PC-9 (cell line): ENCODE measurements around the gene GALNT16.

Experiments
- EZH2 ChIP-seq: fragments of 200-600 bp; sonication (generic); IDR thresholded peaks from 2 replicates; pipeline ENCODE4 v1.8.0; 2017; ENCODE audit warnings: antibody characterized with exemption, low read depth
- TF ChIP-seq, protein P1 (sequence below): fragments of 200-600 bp; sonication (generic); conservative IDR thresholded peaks from 2 replicates; pipeline ENCODE4 v1.6.1; 2017; ENCODE audit warnings: mixed run types, antibody characterized with exemption, mild to moderate bottlenecking, moderate library complexity

DNA sequence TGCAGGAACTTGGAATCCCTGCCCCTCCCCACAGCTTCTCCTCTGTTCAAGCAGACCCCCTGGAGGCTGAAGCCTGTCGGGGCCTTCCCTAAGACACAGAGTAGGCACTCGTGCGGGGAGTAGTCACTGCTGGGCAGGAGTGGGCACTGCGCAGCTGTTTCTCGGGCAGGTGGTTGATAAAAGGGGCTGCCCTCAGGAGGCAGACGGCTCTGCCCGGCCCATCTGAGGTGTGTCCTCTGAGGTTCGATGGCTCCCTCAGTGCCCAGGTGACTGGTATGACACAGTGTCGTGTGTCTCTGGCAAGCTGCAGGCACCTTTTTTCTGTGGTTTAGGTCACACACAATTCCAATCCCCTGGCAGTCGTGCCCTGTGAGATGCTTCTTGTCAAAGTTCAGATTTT is 10.1 kb downstream of the GALNT16 start:
- TF ChIP-seq, protein P1, sequence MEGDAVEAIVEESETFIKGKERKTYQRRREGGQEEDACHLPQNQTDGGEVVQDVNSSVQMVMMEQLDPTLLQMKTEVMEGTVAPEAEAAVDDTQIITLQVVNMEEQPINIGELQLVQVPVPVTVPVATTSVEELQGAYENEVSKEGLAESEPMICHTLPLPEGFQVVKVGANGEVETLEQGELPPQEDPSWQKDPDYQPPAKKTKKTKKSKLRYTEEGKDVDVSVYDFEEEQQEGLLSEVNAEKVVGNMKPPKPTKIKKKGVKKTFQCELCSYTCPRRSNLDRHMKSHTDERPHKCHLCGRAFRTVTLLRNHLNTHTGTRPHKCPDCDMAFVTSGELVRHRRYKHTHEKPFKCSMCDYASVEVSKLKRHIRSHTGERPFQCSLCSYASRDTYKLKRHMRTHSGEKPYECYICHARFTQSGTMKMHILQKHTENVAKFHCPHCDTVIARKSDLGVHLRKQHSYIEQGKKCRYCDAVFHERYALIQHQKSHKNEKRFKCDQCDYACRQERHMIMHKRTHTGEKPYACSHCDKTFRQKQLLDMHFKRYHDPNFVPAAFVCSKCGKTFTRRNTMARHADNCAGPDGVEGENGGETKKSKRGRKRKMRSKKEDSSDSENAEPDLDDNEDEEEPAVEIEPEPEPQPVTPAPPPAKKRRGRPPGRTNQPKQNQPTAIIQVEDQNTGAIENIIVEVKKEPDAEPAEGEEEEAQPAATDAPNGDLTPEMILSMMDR, result no peak
- TF ChIP-seq EZH2, result no peak
